Loucy (cell line): ENCODE data around the gene TAF10.

ENCODE experiments used
- H2AFZ ChIP-seq: fragments of 200-600 bp; sonication (generic); 2 replicates; pipeline ENCODE4 v1.6.0; 2016; ENCODE audit warnings: antibody characterized with exemption, mild to moderate bottlenecking, low read length, moderate library complexity
- H3F3A ChIP-seq: fragments of 200-600 bp; 2 replicates; pipeline ENCODE4 v1.6.0; 2016; ENCODE audit warnings: antibody characterized with exemption, low read depth, mild to moderate bottlenecking
- H3K27me3 ChIP-seq: fragments of 200-600 bp; sonication (generic); 2 replicates; pipeline ENCODE4 v1.6.1; 2014; ENCODE audit warnings: low read length, mild to moderate bottlenecking; ENCODE audit not compliant: insufficient read depth, poor library complexity, severe bottlenecking
- H3K36me3 ChIP-seq: fragments of 200-600 bp; sonication (generic); 2 replicates; pipeline ENCODE4 v1.6.1; 2016; ENCODE audit warnings: low read length; ENCODE audit not compliant: insufficient read depth
- H3K4me1 ChIP-seq: fragments of 200-600 bp; sonication (generic); 2 replicates; pipeline ENCODE4 v1.5.1; 2014; ENCODE audit warnings: low read length, mild to moderate bottlenecking; ENCODE audit not compliant: insufficient read depth, poor library complexity, severe bottlenecking
- H3K4me2 ChIP-seq: fragments of 200-600 bp; sonication (generic); 2 replicates; pipeline ENCODE4 v1.6.0; 2014; ENCODE audit warnings: antibody characterized with exemption, low read length, low read depth, mild to moderate bottlenecking; ENCODE audit not compliant: poor library complexity, severe bottlenecking
- H3K4me3 ChIP-seq: fragments of 200-600 bp; sonication (generic); 2 replicates; pipeline ENCODE4 v1.5.1; 2014; ENCODE audit warnings: low read length, mild to moderate bottlenecking, mixed read lengths; ENCODE audit not compliant: poor library complexity, severe bottlenecking
- H3K79me2 ChIP-seq: fragments of 200-600 bp; sonication (generic); 2 replicates; pipeline ENCODE4 v1.6.1; 2014; ENCODE audit warnings: low read length; ENCODE audit not compliant: insufficient read depth
- H3K9ac ChIP-seq: fragments of 200-600 bp; sonication (generic); 2 replicates; pipeline ENCODE4 v1.6.0; 2014; ENCODE audit warnings: mild to moderate bottlenecking, low read depth, low read length, moderate library complexity; ENCODE audit not compliant: poor library complexity, severe bottlenecking
- H3K9me2 ChIP-seq: fragments of 200-600 bp; sonication (generic); replicated peaks from 2 replicates; pipeline ENCODE4 v1.6.1; 2016; ENCODE audit warnings: low read depth, low read length, mixed read lengths
- H3K9me3 ChIP-seq: fragments of 200-600 bp; sonication (generic); 2 replicates; pipeline ENCODE4 v1.6.1; 2014; ENCODE audit warnings: mild to moderate bottlenecking, antibody characterized with exemption, low read length, low read depth; ENCODE audit not compliant: insufficient read depth
- H4K20me1 ChIP-seq: fragments of 200-600 bp; sonication (generic); 2 replicates; pipeline ENCODE4 v1.6.0; 2014; ENCODE audit warnings: antibody characterized with exemption, low read length, mild to moderate bottlenecking; ENCODE audit not compliant: insufficient read depth, poor library complexity, severe bottlenecking
- EZH2phosphoT487 ChIP-seq: fragments of 200-600 bp; IDR thresholded peaks from 2 replicates; pipeline ENCODE4 v1.6.1; 2018; ENCODE audit warnings: antibody characterized with exemption, mild to moderate bottlenecking, moderate library complexity, borderline replicate concordance
- TF ChIP-seq, protein P1 (sequence below): fragments of 200-600 bp; sonication (generic); conservative IDR thresholded peaks from 2 replicates; pipeline ENCODE4 v1.5.1; 2014; ENCODE audit warnings: mild to moderate bottlenecking, antibody characterized with exemption, low read length

Gene TAF10

DNA sequence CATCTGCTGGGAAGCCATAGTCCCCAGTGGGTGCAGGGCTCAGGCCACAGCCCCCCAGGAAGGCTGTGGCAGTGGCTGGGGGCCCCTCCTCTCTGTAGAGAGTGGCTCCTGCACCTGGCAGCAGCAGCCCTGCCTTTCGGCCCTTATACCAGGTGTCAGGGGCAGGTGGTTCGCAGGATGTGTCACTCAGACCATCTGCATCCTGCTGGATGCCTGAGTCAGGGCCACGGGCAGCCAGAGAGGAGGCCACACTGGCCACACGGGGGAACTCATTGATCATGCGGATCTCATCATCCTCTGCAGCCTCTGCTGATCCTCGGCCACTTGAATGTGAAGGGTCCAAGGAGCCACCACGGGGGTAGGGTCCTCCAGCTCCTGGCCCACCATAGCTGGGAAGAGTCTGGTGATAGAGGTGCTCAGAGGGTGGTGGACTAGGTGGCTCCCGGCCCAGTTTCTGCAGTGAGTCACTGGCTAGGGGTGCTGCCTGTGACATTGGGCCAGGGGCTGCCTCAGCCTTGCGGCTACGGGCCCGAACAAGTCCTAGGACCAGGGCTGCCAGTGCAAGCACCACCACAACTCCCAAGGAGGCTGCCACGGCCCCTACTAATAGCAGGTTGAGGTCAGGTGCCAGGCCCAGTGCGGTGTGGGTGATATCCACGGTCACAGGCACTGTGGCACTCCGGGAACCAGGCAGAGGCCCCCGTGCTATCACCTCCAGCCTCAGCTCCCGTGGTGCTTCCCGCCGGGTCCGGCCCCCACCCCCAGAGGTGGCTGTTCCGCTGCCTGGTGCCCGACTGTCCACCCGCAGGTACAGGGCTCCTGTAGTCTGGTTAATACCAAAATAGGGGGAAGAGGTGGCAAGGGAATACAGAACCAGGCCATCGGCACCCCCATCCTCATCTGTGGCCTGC lies 10.5 kb upstream of the TAF10 start:
- TF ChIP-seq EZH2phosphoT487 = no peak
- TF ChIP-seq, protein P1, sequence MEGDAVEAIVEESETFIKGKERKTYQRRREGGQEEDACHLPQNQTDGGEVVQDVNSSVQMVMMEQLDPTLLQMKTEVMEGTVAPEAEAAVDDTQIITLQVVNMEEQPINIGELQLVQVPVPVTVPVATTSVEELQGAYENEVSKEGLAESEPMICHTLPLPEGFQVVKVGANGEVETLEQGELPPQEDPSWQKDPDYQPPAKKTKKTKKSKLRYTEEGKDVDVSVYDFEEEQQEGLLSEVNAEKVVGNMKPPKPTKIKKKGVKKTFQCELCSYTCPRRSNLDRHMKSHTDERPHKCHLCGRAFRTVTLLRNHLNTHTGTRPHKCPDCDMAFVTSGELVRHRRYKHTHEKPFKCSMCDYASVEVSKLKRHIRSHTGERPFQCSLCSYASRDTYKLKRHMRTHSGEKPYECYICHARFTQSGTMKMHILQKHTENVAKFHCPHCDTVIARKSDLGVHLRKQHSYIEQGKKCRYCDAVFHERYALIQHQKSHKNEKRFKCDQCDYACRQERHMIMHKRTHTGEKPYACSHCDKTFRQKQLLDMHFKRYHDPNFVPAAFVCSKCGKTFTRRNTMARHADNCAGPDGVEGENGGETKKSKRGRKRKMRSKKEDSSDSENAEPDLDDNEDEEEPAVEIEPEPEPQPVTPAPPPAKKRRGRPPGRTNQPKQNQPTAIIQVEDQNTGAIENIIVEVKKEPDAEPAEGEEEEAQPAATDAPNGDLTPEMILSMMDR = no peak
- Histone ChIP-seq H3K9ac (no peak overlapping the region), H3K4me3 (no peak overlapping the region), H3K36me3 (no peaks in the 10 kb centered on the region), H3F3A (no peaks in the 10 kb centered on the region), H3K9me2 (no peaks in the 10 kb centered on the region), H3K79me2 (peaks cover 6% of the 10 kb centered on the region; the same call in 1 of the 2 replicates), H2AFZ (no peak overlapping the region), H3K27me3 (no peaks in the 10 kb centered on the region), H4K20me1 (no peaks in the 10 kb centered on the region), H3K4me1 (peaks cover 19% of the 10 kb centered on the region), H3K9me3 (no peaks in the 10 kb centered on the region), H3K4me2 (no peak overlapping the region)

DNA sequence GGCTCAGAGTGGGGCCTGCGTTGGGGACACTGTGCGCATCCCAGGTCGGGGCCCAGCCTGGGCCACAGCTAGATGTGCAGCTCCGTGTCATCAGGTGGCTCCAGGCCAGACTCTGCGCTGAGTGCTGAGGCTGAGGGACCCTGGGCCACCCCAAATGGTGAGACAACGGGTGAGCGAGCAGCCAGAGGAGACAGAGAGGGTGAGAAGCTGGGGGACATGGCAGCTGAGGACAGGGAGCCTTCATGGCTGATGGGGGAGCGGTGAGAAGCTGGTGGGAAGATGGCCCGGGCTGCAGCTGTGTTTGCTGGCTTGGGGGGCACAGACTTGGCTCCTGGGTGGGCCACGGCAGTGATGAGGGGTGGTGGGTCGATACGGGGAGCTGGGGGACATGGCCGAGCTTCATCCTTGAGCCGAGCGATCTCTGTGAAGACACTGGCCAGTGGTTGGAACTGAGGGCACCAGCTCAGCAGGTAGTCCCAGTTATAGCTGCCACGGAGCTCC lies 9.7 kb upstream of the TAF10 start:
- no peaks in the 10 kb centered on the region for H3K9me3 ChIP-seq
- peaks cover 18% of the 10 kb centered on the region for H3K4me1 ChIP-seq
- no peak for TF ChIP-seq EZH2phosphoT487
- TF ChIP-seq, protein P1 = no peak
- no peaks in the 10 kb centered on the region for H4K20me1 ChIP-seq
- H2AFZ ChIP-seq = no peak overlapping the region
- peaks cover 6% of the 10 kb centered on the region; the same call in 1 of the 2 replicates for H3K79me2 ChIP-seq
- H3K4me2 ChIP-seq = no peak overlapping the region
- no peaks in the 10 kb centered on the region for H3K9me2 ChIP-seq
- H3K36me3 ChIP-seq = no peaks in the 10 kb centered on the region
- no peaks in the 10 kb centered on the region for H3K27me3 ChIP-seq
- H3F3A ChIP-seq = no peaks in the 10 kb centered on the region
- H3K9ac ChIP-seq = no peak overlapping the region
- H3K4me3 ChIP-seq = no peak overlapping the region

DNA sequence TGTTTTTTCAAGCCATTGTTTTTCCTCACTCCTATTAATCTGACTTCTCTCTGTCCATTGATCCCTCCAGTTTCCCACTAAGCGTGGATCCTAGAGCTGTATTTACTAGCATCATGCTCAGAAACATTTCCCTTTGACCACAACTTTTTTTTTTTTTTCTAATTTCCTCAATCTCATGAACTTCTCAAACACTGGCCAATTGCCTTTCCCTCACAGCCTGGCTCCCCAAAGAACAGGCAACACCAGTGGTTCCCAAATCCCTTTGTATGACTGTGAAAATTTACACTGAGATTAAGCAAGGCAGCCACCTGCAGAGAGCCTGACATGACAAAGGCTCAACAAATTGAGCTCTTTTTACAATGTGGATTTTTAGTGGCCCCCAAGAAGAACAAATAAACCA lies 8.6 kb upstream of the TAF10 start:
- H3K4me2 ChIP-seq = no peak overlapping the region
- H4K20me1 ChIP-seq = no peaks in the 10 kb centered on the region
- H3K4me1 ChIP-seq = peaks cover 18% of the 10 kb centered on the region
- no peaks in the 10 kb centered on the region for H3K27me3 ChIP-seq
- no peaks in the 10 kb centered on the region for H3K9me2 ChIP-seq
- no peaks in the 10 kb centered on the region for H3F3A ChIP-seq
- H3K9me3 ChIP-seq = no peaks in the 10 kb centered on the region
- peaks cover 6% of the 10 kb centered on the region; the same call in 1 of the 2 replicates for H3K79me2 ChIP-seq
- H2AFZ ChIP-seq = no peak overlapping the region
- H3K36me3 ChIP-seq = no peaks in the 10 kb centered on the region
- no peak overlapping the region for H3K9ac ChIP-seq
- TF ChIP-seq EZH2phosphoT487 = no peak
- TF ChIP-seq, protein P1 = no peak
- no peak overlapping the region for H3K4me3 ChIP-seq
